ENCODE results near the gene PDHA1. TPM values are rescaled to one million over a fixed set of nuclear protein-coding genes. Genes with fewer than 3 reads are reported as not detected.

PDHA1 gene
- total and polyA plus RNA-seq, 4 donors, result 93.7 to 125 (median 108) TPM

Small RNA genes within 50 kb of the gene (small RNA-seq; reads per million reads assigned to genes)
- not detected for gene RF00019 (ENCODE audit: low replicate concordance)

Other genes starting within 250 kb of the PDHA1 start
- 10 to 100 TPM in 1 of 2 donors, 1 to 10 TPM in 1; 1.3 to 10.5 TPM for gene ADGRG2, start 221.5 kb upstream of the PDHA1 start, total RNA-seq
- under 1 TPM; 0.24 to 0.71 TPM for gene ADGRG2, start 221.5 kb upstream of the PDHA1 start, polyA plus RNA-seq
- 1 to 10 TPM in 1 of 2 donors, under 1 TPM in 1; 0.34 to 2.1 TPM for gene MAP3K15, start 171.6 kb downstream of the PDHA1 start, total RNA-seq
- gene MAP3K15, start 171.6 kb downstream of the PDHA1 start, polyA plus RNA-seq, result under 1 TPM; 0.16 to 0.45 TPM